ENCODE data around the gene TXNDC16.

GRCh38 chr14:52575858-52576257, 23.6 kb upstream of the TXNDC16 start:
- TF ChIP-seq CTCF (IDR thresholded peaks at IDR 0.05; ENCODE audit: low read depth, low read length) (no peak), EZH2phosphoT487 (IDR thresholded peaks at IDR 0.05; ENCODE audit: low read depth) (no peak)

Measured in OCI-LY3 (cell line).